Muscle of leg (tissue), 9 donors: ENCODE measurements around the gene BTN3A1. TPM values are rescaled to one million over a fixed set of nuclear protein-coding genes. Genes with fewer than 3 reads are reported as not detected.

Experiments
- polyA plus RNA-seq, 8 donors: library from polyadenylated mRNA; unstranded; fragments of 120-200 nt; gene quantifications; one replicate each; pipeline versions ENCODE4 v1.2.1 to v1.2.3, GENCODE V29; 2013; ENCODE audit warnings: inconsistent platforms in 1 of 8, low replicate concordance in 1 of 8; ENCODE audit not compliant: insufficient read length in 8 of 8, insufficient read depth in 1 of 8
- total RNA-seq: library from RNA; stranded (reverse); fragments of 120-200 nt; gene quantifications from one replicate; pipeline ENCODE4 v1.2.4, GENCODE V29; 2013

BTN3A1 gene
- total and polyA plus RNA-seq, 9 donors: 16.3 to 25.1 (median 21.8) TPM

Other genes starting within 250 kb of the BTN3A1 start
- 14.6 TPM for gene BTN3A2, start 37.1 kb upstream of the BTN3A1 start, total RNA-seq
- 10 to 100 TPM; 14.1 to 20.8 (median 17.2) TPM for gene BTN3A2, start 37.1 kb upstream of the BTN3A1 start, polyA plus RNA-seq
- gene BTN2A2, start 19.2 kb upstream of the BTN3A1 start, total RNA-seq: 5.9 TPM
- 10 to 100 TPM in 1 of 8 donors, 1 to 10 TPM in 7; 5.0 to 10.2 (median 7.4) TPM for gene BTN2A2, start 19.2 kb upstream of the BTN3A1 start, polyA plus RNA-seq
- 12.1 TPM for gene BTN3A3, start 38.2 kb downstream of the BTN3A1 start, total RNA-seq
- 10 to 100 TPM; 11.1 to 16.1 (median 12.7) TPM for gene BTN3A3, start 38.2 kb downstream of the BTN3A1 start, polyA plus RNA-seq
- 13.8 TPM for gene BTN2A1, start 55.7 kb downstream of the BTN3A1 start, total RNA-seq
- 10 to 100 TPM; 23.0 to 28.1 (median 25.4) TPM for gene BTN2A1, start 55.7 kb downstream of the BTN3A1 start, polyA plus RNA-seq
- 0.04 TPM for gene BTN1A1, start 98.0 kb downstream of the BTN3A1 start, total RNA-seq
- under 1 TPM; 0.08 to 0.19 (median 0.14) TPM for gene BTN1A1, start 98.0 kb downstream of the BTN3A1 start, polyA plus RNA-seq
- gene HMGN4, start 136.1 kb downstream of the BTN3A1 start, total RNA-seq: 64.3 TPM
- 10 to 100 TPM; 51.3 to 73.7 (median 61.0) TPM for gene HMGN4, start 136.1 kb downstream of the BTN3A1 start, polyA plus RNA-seq
- 10.7 TPM for gene ABT1, start 194.7 kb downstream of the BTN3A1 start, total RNA-seq
- 10 to 100 TPM; 10.6 to 13.6 (median 11.5) TPM for gene ABT1, start 194.7 kb downstream of the BTN3A1 start, polyA plus RNA-seq